GM18526 (cell line): ENCODE results near the gene LEPROT.

Experiments
- POLR2A ChIP-seq: IDR thresholded peaks from 3 replicates; pipeline ENCODE4 v1.6.1; 2011; ENCODE audit not compliant: insufficient read length; ENCODE audit errors: extremely low read depth

LEPROT gene

DNA sequence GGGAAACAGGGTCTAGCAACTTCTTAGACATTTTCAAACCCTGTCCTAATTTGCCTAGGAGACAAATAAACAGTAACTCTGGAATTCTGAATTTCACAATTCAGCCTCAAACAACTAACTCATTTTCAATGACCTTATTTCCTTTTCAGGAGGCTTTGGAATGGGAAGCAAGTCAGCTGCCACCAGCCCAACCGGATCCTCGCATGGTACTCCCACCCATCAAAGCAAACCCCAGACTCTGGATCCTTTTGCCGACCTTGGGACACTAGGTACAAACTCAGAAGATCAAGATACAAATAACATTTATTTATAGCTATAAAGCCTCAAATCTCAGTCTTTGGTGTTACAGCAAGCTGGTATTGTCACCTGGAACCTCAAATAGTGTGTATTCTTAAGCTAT, 18.9 kb upstream of the LEPROT start:
- no peak for TF ChIP-seq POLR2A

DNA sequence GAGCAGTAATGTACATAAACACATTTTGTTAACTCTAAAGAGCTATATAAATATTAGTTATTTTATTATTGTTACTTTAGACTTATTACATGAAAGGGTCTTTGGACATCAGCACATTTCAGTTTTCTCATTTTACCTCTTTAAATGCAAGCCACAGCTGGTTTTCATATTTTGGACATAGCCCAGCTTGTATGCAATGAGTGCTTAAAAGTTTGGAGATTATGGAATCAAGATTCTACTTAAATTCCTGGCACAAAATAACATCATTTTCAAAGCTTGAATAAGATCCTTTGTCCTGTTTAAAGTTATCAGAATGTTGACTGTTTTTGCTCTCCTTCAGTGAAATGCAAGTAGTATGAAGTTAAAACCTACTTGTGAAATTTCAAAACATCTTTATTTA, 15.5 kb upstream of the LEPROT start:
- no peak for TF ChIP-seq POLR2A

DNA sequence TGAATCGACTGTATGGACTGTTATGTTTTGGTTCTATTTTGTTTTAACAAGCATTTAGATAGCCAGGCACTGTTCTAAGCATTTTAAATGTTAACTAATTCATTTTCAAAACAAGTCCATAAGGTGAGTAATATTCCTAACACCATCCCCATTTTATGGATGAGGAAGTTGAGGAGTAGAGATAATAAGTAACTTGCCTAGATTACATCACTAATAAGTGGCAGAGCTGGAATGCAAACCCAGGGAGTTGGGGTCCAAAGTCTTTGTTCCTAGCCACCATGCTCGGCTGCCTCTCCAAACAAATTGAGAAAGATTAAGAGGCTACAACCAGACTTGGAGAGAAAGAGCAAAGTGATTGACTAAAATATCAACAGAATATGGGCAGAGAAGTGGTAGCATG, 12.6 kb upstream of the LEPROT start:
- no peak for TF ChIP-seq POLR2A

DNA sequence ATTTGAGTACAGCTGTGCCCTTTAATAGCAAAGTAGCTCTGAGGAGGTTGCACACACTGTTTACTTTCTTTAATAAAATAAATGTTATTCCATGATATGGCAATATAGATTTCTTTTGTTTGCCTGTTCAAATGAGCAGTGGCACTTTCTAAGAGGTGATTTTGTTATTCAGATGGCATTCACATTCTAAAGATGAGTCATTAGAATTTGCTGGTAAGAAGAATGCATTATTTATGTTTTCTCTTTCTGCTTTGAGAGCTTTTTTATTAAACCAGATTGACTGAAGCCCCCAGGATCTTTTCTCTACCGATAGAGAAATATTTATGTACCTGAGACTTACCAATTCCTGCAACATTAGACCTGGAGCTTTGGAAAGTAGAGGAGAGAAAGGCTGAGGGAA, 11.2 kb upstream of the LEPROT start:
- no peak for TF ChIP-seq POLR2A

DNA sequence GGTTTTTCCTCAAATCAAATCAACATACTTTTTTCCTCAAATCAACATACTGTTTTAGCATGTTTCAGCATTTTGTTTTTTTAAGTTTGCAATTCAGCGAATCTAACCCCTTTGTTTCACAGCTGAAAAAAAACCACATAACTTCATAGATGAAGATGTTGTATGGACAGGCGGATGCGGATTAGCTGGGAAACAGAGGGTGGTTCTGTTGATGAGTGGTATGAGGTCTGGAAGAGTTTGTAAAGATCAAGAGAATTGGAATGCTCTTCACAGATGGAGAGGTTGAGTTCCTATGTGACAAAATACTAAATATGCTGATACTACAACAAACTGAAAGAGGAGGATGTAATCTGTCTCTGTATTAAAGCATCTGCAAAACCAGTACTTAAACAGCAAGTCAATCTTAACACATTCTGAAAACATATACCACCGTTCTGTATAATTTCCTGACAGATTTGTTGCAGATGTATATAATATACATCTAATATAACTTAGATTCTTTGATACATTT, 10.6 kb upstream of the LEPROT start:
- TF ChIP-seq POLR2A, result no peak

DNA sequence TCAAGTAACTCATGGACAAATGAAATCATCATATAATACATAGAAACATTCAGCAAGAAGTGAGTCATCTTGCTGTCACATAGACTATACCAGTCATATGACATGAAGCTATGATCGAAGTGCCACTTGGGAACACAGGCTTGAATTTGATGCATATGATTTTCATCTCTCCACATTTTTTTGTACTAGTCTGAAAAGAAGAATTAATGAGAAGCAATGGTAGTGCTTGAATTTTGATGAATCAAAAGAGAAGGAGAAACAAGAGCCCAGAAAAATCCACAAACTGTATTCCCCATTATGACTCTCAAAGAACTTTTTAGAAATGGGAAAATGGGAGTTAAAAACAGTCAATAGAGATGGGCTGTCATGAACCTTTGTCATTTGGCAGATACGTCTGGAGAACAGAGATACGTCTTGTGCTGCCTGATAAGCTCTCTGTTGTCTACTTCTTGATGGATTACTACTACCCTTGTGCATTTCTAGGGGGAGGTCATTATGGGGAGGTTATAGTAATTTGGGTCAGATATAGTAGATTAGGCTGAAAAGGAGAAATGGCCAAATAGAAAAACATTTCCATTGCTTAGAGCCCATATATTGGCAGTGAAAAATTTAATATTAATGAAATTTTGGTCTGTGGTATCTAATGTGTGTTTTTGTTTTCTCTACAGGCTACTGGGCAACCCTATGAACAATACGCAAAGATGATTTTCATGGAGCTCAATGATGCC, 8.0 kb upstream of the LEPROT start:
- no peak for TF ChIP-seq POLR2A

DNA sequence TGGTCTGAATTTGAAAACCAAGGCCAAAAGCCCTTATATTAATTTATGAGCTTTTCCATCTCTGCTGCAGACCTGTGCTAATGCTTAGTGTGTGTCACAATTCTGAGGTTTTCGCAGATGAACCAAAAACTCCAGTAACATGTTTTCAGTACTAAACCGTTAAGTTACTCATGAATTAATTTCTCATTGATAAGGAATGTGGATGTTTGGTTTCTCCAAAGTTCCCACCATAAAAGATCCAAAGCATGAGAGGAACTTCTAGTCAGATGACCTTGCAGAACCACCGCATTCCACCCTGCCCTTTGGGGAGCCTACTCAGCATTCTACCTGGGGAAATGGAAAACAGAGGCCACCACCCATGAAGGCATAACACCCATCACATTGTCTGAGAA, 7.5 kb upstream of the LEPROT start:
- no peak for TF ChIP-seq POLR2A

DNA sequence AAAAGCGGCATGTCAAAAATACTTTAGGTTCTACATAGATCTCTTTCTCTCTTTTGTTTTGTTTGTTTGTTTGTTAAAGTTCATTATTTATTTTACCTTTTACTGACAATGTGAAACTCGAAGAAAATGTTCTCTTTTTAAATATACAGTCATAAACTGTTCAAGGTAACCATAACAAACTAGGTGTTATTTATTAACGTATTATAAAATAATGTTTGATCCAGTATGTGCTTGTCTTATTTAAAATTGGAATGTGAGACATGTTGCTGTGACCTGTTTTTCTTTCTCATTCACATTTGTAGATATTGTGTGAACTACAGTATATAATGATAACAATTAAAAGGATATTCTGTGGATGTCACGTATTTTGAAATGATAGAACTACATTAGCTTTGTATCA, 5.9 kb upstream of the LEPROT start:
- TF ChIP-seq POLR2A, result no peak

DNA sequence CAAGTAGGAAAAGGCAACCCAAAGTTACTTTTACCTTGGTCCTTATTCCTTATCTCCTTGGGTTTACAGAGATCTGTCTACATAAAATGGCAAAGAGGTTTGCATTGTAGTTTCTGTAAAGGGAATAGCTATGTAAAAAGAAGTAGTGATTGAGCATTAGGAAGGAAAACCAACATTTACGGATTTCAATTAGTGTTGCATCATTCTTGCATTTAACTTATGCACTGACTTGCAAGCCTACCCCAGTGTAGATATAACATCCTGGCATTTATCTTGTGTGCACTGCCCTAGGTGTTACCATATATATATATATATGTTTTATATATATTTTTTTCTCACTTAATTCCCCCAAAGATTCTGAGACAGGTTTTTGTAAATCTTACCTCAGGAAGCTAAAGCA, 3.7 kb upstream of the LEPROT start:
- no peak for TF ChIP-seq POLR2A

DNA sequence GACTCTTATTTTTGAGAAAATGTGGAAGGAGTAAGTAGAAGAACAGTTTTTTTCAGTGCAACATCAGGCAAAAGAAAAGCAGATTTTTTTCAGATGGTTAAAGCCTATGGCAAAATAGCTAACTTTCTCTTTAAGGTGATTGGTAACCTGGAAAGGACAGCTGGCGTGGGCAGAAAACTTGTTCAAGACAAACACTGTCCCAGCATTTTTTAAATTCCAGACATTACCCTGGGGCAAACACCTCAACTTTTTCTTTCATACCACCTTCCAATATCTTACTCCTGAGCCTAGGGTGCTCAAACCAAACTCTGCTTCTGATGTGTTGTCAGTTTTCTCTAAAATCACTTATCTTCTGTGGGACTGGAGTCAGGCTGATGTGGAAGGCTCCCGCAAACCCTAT, 2.7 kb upstream of the LEPROT start:
- TF ChIP-seq POLR2A, result no peak

DNA sequence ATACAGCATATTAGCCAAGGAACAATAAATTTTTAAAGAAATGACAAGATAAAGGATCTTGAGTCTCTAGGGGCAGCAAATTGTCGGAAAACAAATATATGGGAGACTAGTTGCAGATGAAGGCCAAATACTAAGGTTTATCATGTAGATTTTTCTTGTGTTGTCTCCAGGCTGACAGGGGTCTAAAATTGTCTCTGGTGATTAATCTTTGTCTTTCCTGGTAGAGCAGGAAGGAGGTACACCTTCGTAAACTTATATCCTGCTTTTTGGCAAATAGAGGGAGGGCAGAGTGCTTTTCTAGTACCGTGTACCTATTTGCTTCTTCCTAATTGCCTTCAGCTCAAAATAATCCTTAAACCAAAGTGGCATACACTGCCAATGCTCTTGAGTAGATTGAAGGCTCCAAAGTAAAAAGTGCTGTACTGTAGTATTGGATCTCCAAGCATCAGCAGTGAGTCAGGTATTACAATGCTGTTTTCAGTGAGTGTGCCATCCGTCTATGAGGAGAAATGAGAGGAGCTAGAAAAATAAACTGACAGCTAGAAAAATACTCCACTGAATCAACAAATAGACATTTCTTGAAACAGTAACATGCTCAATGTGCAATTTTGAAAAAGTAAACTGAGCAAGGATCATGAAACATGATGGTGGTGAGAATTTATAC, 1.8 kb upstream of the LEPROT start:
- TF ChIP-seq POLR2A, result no peak

DNA sequence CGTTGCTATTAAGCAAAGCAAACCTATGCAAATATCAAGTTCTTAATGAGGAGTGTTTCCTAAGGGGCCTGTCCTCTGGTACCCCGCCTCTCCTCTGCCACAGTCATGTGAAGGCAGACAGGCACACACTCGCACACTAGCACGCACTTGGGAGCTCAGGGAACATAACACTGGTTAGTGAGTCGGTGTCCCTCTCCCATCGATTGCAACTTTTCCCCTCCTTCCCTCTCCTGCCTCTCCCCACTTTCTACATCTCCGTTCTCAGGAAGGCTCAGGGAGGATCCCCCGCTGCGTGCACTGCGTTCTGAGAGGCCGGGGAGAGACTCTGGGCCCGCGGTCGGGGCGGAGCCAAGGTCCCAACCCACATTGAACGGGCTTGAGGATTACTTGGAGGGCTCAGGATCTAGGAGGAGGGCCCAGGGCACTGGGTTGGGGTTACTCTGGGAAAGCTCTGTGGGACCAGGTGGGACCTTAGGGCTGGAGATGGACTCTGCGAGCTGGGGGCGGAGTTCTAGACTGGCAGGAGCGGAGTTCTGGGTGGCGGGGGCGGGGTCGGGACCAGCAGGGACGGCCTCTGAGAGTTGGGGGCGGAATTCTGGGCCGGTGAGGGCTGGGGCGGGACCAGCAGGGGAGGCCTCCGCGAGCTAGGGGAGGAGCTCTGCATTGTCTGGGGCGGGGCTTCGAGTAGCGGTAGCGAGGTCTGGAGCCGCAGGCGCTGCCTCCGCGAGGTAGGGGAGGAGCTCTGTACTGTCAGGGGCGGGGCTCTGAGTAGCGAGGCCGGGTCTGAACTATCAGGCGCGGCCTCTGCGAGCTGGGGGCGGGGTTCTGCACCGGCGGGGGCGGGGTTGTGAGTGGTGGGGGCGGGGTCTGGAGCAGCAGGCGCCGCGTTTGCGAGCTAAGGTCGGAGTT, 533 bp upstream of the LEPROT start:
- TF ChIP-seq POLR2A, result no peak

DNA sequence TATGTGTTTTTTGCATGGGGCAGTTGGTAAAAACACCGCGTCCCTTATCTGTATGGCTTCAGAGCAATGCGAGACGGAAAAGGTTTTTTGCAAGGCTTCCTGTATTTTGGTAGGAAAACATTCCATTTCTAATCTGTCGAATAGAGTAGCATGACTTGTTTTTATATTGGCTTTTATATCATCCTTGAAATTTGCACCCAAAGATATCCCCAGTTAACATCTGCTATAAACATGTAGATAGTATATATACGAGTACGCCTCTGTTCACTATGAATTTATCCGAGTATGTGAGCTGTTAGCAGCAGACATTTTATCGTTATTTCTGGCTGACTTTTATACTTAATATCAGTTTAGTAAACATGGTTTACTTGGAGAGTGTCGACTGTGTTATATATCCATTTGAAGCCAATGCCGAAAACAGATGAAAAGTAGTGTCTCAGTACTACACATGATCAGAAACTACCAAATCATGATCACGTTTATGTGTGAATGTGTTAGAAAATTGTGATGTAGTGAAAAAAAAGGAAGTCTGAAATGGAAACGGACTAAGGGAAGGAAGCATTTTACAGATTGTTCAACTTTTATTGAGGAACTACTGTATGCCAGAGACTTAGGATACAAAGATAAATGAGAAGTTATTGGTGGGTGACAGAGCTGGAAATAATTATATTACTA, 1.0 kb downstream of the LEPROT start:
- TF ChIP-seq POLR2A, result no peak

DNA sequence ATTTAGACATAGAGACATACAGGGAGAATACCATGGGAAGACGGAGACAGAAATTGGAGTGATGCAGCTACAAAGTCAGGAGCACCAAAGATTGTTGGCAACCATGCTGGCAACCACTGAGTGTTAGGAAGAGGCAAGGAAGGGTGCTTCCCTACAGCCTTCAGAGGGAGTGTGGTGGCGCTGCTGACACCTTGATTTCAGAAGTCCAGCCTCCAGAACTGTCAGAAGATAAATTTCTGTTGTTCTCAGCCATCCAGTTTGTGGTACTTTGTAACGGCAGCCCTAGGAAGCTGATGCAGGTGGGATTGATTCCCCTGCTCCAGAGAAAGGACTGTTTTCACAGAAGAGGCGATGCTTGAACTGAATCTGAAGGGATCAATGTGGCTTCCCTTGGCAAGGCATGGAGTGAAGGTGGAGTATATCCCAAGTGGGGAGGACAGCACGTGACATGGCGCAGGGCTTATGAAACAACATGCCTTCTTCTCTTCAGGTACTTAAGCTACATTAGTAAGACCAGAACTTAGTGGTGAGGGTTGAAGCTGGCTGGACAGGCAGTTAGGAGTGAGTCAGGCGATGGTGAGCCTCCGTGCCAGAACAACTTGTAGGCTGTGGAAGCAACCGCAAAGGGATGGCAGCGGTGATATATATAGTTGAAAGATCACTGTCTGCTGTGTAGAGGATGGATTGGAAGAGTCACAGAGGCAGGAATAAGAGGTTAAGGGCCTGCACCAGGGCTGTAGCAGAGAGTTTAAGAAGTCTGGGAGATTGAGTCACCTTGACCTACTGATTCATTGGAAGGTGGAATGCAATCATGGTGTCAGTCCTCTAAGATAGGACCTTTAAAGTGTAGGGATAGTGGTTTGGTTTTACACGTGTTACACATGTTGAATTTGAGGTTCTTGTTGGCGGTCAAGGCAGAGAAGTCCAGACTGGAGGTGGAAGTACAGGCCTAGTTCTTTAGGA, 2.1 kb downstream of the LEPROT start:
- TF ChIP-seq POLR2A, result no peak
